GM23248 (cell line): ENCODE measurements around the gene PIEZO1. TPM values are rescaled to one million over a fixed set of nuclear protein-coding genes. Genes with fewer than 3 reads are reported as not detected.

ENCODE experiments used
- DNase-seq: peaks from one replicate; pipeline ENCODE4 v3.0.0-alpha.2; 2015
- H2AFZ ChIP-seq: fragments of 200-600 bp; sonication (generic); 2 replicates; pipeline ENCODE4 v1.6.1; 2016; ENCODE audit warnings: antibody characterized with exemption
- H3F3A ChIP-seq: fragments of 200-600 bp; sonication (generic); 2 replicates; pipeline ENCODE4 v1.6.1; 2016; ENCODE audit warnings: mild to moderate bottlenecking, antibody characterized with exemption, mixed run types; ENCODE audit not compliant: insufficient read depth
- H3K27ac ChIP-seq: fragments of 200-600 bp; sonication (generic); 2 replicates; pipeline ENCODE4 v1.5.1; 2016; ENCODE audit warnings: mild to moderate bottlenecking
- H3K27me3 ChIP-seq: fragments of 200-600 bp; sonication (generic); replicated peaks from 2 replicates; pipeline ENCODE4 v1.6.1; 2016; ENCODE audit warnings: mild to moderate bottlenecking; ENCODE audit not compliant: insufficient read depth
- H3K36me3 ChIP-seq: fragments of 200-600 bp; sonication (generic); 2 replicates; pipeline ENCODE4 v1.6.1; 2016; ENCODE audit warnings: low read depth, mild to moderate bottlenecking
- H3K4me1 ChIP-seq: fragments of 200-600 bp; sonication (generic); 2 replicates; pipeline ENCODE4 v1.6.1; 2016; ENCODE audit warnings: mild to moderate bottlenecking; ENCODE audit not compliant: insufficient read depth
- H3K4me2 ChIP-seq: fragments of 200-600 bp; sonication (generic); one replicate; pipeline ENCODE4 v1.6.1; 2016; ENCODE audit warnings: mild to moderate bottlenecking; ENCODE audit not compliant: unreplicated experiment
- H3K4me3 ChIP-seq: fragments of 200-600 bp; sonication (generic); 2 replicates; pipeline ENCODE4 v1.5.1; 2016; ENCODE audit warnings: mild to moderate bottlenecking
- H3K79me2 ChIP-seq: fragments of 200-600 bp; sonication (generic); 2 replicates; pipeline ENCODE4 v1.6.1; 2016; ENCODE audit warnings: mild to moderate bottlenecking; ENCODE audit not compliant: insufficient read depth
- H3K9ac ChIP-seq: fragments of 200-600 bp; sonication (generic); 2 replicates; pipeline ENCODE4 v1.6.1; 2016; ENCODE audit warnings: mild to moderate bottlenecking
- H3K9me2 ChIP-seq: fragments of 200-600 bp; sonication (generic); 2 replicates; pipeline ENCODE4 v1.6.1; 2016; ENCODE audit warnings: mixed run types, mild to moderate bottlenecking, moderate library complexity; ENCODE audit not compliant: insufficient read depth
- H3K9me3 ChIP-seq: fragments of 200-600 bp; sonication (generic); one replicate; pipeline ENCODE4 v1.6.1; 2017; ENCODE audit warnings: low read depth
- H4K20me1 ChIP-seq: fragments of 200-600 bp; sonication (generic); 2 replicates; pipeline ENCODE4 v1.6.0; 2016; ENCODE audit not compliant: insufficient read depth
- EZH2 ChIP-seq: fragments of 200-600 bp; sonication (generic); IDR thresholded peaks from 2 replicates; pipeline ENCODE4 v1.6.1; 2018; ENCODE audit warnings: antibody characterized with exemption, mild to moderate bottlenecking; ENCODE audit not compliant: insufficient read depth, poor library complexity, severe bottlenecking
- EZH2phosphoT487 ChIP-seq: fragments of 200-600 bp; sonication (generic); IDR thresholded peaks from 2 replicates; pipeline ENCODE4 v1.6.1; 2018; ENCODE audit warnings: antibody characterized with exemption, moderate library complexity, mild to moderate bottlenecking, low read depth; ENCODE audit not compliant: insufficient read depth
- WGBS, 2 experiments: methylation state at CpG; one replicate each; pipeline ENCODE4 v1.1.6; 2015 to 2017; ENCODE audit warnings: low lambda C conversion rate in 2 of 2, low coverage in 1 of 2; ENCODE audit errors: missing lambda C conversion rate in 2 of 2; 5-methylcytosine and 5-hydroxymethylcytosine counted together
- in situ Hi-C: fragments of 300-500 bp; cut with MboI; formaldehyde crosslinking; loops from 2 replicates; pipeline ENCODE4 v1.15.0; 2020
- polyA plus RNA-seq: library from polyadenylated mRNA; unstranded; fragments of >200 nt; fragmentation: Nextera tagmentation; extraction: Ambion mirVana; gene quantifications from 2 replicates; pipeline ENCODE4 v1.2.1, GENCODE V29; 2016
- total RNA-seq: library from RNA; depleted of rRNA; stranded (reverse); fragments of >200 nt; shearing (Covaris generic); gene quantifications from 2 replicates; pipeline ENCODE4 v1.2.3, GENCODE V29; 2014

PIEZO1 gene
- total and polyA plus RNA-seq, 2 experiments from 2014 or later, result 95.3 to 223 TPM

- no peak overlapping the region for H3K4me2 ChIP-seq
- 86 to 88% methylated on average over 21 to 34 of the region's 34 CpGs for WGBS, 2 experiments
- in situ Hi-C loops, result no loop called here
These were observed 5.4 kb downstream of the PIEZO1 start for GRCh38 chr16:88779406-88780141.

GRCh38 chr16:88778541-88779065 lies 6.4 kb downstream of the PIEZO1 start:
- DNase-seq, result no peak
- Histone ChIP-seq H3K9me2 (no peaks in the 10 kb centered on the region), H3K9me3 (no peaks in the 10 kb centered on the region), H3K36me3 (no peaks in the 10 kb centered on the region), H3K4me3 (no peak overlapping the region), H4K20me1 (no peaks in the 10 kb centered on the region), H3K9ac (no peak overlapping the region), H3K4me1 (peaks cover 46% of the 10 kb centered on the region), H3K27me3 (no peaks in the 10 kb centered on the region), H3K27ac (no peak overlapping the region), H3F3A (peaks cover 15% of the 10 kb centered on the region), H2AFZ (no peak overlapping the region), H3K79me2 (peaks cover 100% of the 10 kb centered on the region), H3K4me2 (no peak overlapping the region)
- 96% methylated on average over 30 of the region's 30 CpGs for WGBS, 2 experiments
- in situ Hi-C loops, result no loop called here
- TF ChIP-seq EZH2phosphoT487 (no peak), EZH2 (no peak)

More at GRCh38 chr16:88779406-88780141, 5.4 kb downstream of the PIEZO1 start:
- H3K4me3 ChIP-seq, result no peak overlapping the region
- no peaks in the 10 kb centered on the region for H3K36me3 ChIP-seq
- H3K27ac ChIP-seq, result no peak overlapping the region
- peaks cover 96% of the 10 kb centered on the region for H3K79me2 ChIP-seq
- no peak overlapping the region for H3K9ac ChIP-seq
- no peaks in the 10 kb centered on the region for H3K27me3 ChIP-seq
- H3K9me2 ChIP-seq, result no peaks in the 10 kb centered on the region
- no peaks in the 10 kb centered on the region for H4K20me1 ChIP-seq
- TF ChIP-seq EZH2phosphoT487 (no peak), EZH2 (no peak)
- H3K4me1 ChIP-seq, result peaks cover 36% of the 10 kb centered on the region
- H3F3A ChIP-seq, result peaks cover 14% of the 10 kb centered on the region
- no peak for DNase-seq
- H3K9me3 ChIP-seq, result no peaks in the 10 kb centered on the region
- no peak overlapping the region for H2AFZ ChIP-seq

DNA sequence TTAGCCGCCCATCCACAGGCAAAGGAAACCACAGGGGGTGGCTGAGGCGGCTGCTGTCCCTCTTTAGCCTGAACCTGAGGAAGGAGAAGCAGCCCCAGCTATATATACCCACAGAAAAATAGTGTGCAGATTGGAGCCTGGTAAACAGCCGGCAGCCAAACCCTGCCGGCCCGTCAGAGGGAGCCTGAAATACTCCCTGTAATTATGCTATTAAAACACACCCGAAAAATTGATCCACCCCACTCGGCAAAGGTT lies 6.8 kb downstream of the PIEZO1 start:
- Histone ChIP-seq H3K36me3 (no peaks in the 10 kb centered on the region), H3K4me2 (no peak overlapping the region), H3K9me2 (no peaks in the 10 kb centered on the region), H3K9me3 (no peaks in the 10 kb centered on the region), H3K4me1 (peaks cover 47% of the 10 kb centered on the region), H3F3A (peaks cover 11% of the 10 kb centered on the region), H2AFZ (no peak overlapping the region), H3K27me3 (no peaks in the 10 kb centered on the region), H3K27ac (no peak overlapping the region), H3K4me3 (no peak overlapping the region), H4K20me1 (no peaks in the 10 kb centered on the region), H3K79me2 (peaks cover 100% of the 10 kb centered on the region), H3K9ac (no peak overlapping the region)
- no peak for DNase-seq
- 87 to 91% methylated on average over 7 of the region's 7 CpGs for WGBS, 2 experiments
- no peak for TF ChIP-seq EZH2phosphoT487
- no peak for TF ChIP-seq EZH2
- in situ Hi-C loops, result no loop called here

DNA sequence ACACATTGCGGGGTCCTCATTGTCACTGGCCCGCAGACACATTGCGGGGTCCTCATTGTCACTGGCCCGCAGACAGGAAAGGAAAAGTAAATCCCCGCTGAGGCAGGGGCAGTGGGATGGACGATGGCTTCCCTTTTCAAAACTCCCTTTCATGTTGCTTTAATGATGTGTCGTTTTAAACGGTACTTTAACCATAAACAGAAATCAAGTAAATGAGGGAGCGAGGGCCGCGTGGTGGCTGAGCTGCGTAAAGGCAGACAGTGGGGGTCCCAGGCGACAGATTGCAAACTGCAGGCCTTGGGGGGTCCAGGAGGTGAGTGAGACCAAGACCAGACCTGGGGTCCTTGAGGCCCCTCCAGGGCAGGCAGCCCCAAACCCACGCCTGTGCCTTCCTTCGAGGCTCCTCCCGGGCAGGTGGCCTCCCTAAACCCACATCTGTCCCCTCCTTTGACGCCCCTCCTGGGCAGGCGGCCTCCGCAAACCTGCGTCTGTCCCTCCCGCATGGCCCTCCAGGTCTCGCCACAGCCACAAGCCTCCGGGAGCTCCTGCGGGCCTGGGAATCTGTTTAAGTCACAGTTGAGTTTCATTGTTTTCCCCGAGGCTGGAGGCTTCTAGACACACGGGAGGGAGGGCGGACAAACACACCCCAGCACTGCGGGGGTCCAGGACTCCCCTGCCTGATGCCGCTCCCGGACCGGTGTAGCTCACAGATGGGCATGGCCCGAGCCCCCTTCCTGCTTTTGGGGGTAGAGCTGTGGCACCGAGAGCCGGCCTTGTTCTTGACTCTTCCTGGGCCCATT lies 7.3 kb downstream of the PIEZO1 start:
- Histone ChIP-seq H3K9ac (no peak overlapping the region), H3K79me2 (peaks cover 97% of the 10 kb centered on the region), H3F3A (peaks cover 6% of the 10 kb centered on the region), H3K9me2 (no peaks in the 10 kb centered on the region), H3K4me3 (no peak overlapping the region), H3K27ac (no peak overlapping the region), H3K4me2 (no peak overlapping the region), H4K20me1 (no peaks in the 10 kb centered on the region), H3K9me3 (no peaks in the 10 kb centered on the region), H3K27me3 (no peaks in the 10 kb centered on the region), H3K36me3 (no peaks in the 10 kb centered on the region), H2AFZ (no peak overlapping the region), H3K4me1 (peaks cover 45% of the 10 kb centered on the region)
- no peak for TF ChIP-seq EZH2phosphoT487
- no peak for TF ChIP-seq EZH2
- 91 to 95% methylated on average over 32 to 34 of the region's 34 CpGs for WGBS, 2 experiments
- DNase-seq, result no peak
- in situ Hi-C loops, result no loop called here
